Endothelial cell of umbilical vein (primary cell): Measurements from ENCODE around the gene SIPA1L3. TPM values are rescaled to one million over a fixed set of nuclear protein-coding genes. Genes with fewer than 3 reads are reported as not detected.

Experiments used
- BruUV-seq: library from RNA; stranded (reverse); fragments of 400-500 nt; replicated peaks from 2 replicates; lab custom pipeline; 2021; lab: Mats Ljungman, UMichigan
- CTCF ChIA-PET: fragments of 300-600, 350-600 bp; sonication (Branson Sonifier 250); formaldehyde crosslinking; loops from one replicate; lab custom pipeline; 2021; ENCODE audit warnings: antibody characterized with exemption, inconsistent platforms; lab: Charles Lee
- POLR2A ChIA-PET: fragments of 300-600, 350-600 bp; sonication (Branson Sonifier 250); formaldehyde crosslinking; loops from one replicate; lab custom pipeline; 2021; ENCODE audit warnings: antibody characterized with exemption, inconsistent platforms; lab: Charles Lee
- DNase-seq: peaks from one replicate; pipeline ENCODE4 v3.0.0-alpha.2; 2011; ENCODE audit warnings: low read depth, low spot score
- FAIRE-seq: peaks from 2 replicates; lab custom pipeline; 2011; peaks lifted over from hg19 to GRCh38; lab: Jason Lieb, UNC
- H2AFZ ChIP-seq: 2 replicates; pipeline ENCODE4 v1.6.0; 2012; ENCODE audit warnings: low read depth, low read length, control low read depth, inconsistent platforms
- H3K27ac ChIP-seq: 2 replicates; pipeline ENCODE4 v1.5.1; 2011; ENCODE audit warnings: low read depth, mild to moderate bottlenecking, control low read depth, low read length, moderate library complexity; ENCODE audit not compliant: insufficient read depth
- H3K27me3 ChIP-seq, 2 experiments: 2 replicates each; pipeline versions ENCODE4 v1.6.0 to v1.6.1; 2011; ENCODE audit warnings: low read length in 2 of 2, mixed read lengths in 1 of 2; ENCODE audit not compliant: control insufficient read depth in 2 of 2, insufficient read depth in 2 of 2
- H3K36me3 ChIP-seq, 2 experiments: 2 replicates in 1 of 2; 3 replicates in 1 of 2; pipeline ENCODE4 v1.5.1; 2011; ENCODE audit warnings: low read length in 2 of 2, mild to moderate bottlenecking in 1 of 2, moderate library complexity in 1 of 2; ENCODE audit not compliant: control insufficient read depth in 2 of 2, insufficient read depth in 2 of 2; ENCODE audit errors: extremely low read depth in 1 of 2
- H3K4me1 ChIP-seq: 3 replicates; pipeline ENCODE4 v1.5.1; 2011; ENCODE audit warnings: mild to moderate bottlenecking, low read length; ENCODE audit not compliant: control insufficient read depth, insufficient read depth; ENCODE audit errors: extremely low read depth
- H3K4me2 ChIP-seq: 2 replicates; pipeline ENCODE4 v1.6.1; 2011; ENCODE audit warnings: low read length, control low read depth, mixed read lengths; ENCODE audit not compliant: insufficient read depth
- H3K4me3 ChIP-seq, 3 experiments: fragments of 200-600 bp in 1 of 3; sonication (generic), shearing (Covaris generic) in 1 of 3; replicated peaks in 1 of 3; 2 replicates each; pipeline ENCODE4 v1.5.1; 2011 to 2016; ENCODE audit warnings: control low read depth in 3 of 3, low read length in 3 of 3, mild to moderate bottlenecking in 2 of 3, inconsistent platforms in 1 of 3, low read depth in 1 of 3, moderate library complexity in 1 of 3; ENCODE audit not compliant: insufficient read depth in 1 of 3
- H3K79me2 ChIP-seq: 2 replicates; pipeline ENCODE4 v1.6.0; 2012; ENCODE audit warnings: low read length, inconsistent platforms; ENCODE audit not compliant: control insufficient read depth, insufficient read depth
- H3K9ac ChIP-seq: replicated peaks from 2 replicates; pipeline ENCODE3; 2011; ENCODE audit warnings: low read length, control low read depth; ENCODE audit not compliant: insufficient read depth; ENCODE audit errors: extremely low read depth
- H3K9me1 ChIP-seq: replicated peaks from 3 replicates; pipeline ENCODE4 v1.6.0; 2011; ENCODE audit warnings: mild to moderate bottlenecking, low read length; ENCODE audit not compliant: control insufficient read depth, insufficient read depth; ENCODE audit errors: extremely low read depth
- H3K9me3 ChIP-seq: replicated peaks from 2 replicates; pipeline ENCODE4 v1.5.1; 2012; ENCODE audit warnings: low read length, inconsistent platforms; ENCODE audit not compliant: control insufficient read depth, insufficient read depth
- H4K20me1 ChIP-seq: replicated peaks from 2 replicates; pipeline ENCODE3; 2011; ENCODE audit warnings: mild to moderate bottlenecking, low read length; ENCODE audit not compliant: control insufficient read depth, insufficient read depth; ENCODE audit errors: extremely low read depth
- EZH2 ChIP-seq: IDR thresholded peaks from 2 replicates; pipeline ENCODE4 v1.6.1; 2012; ENCODE audit warnings: borderline replicate concordance, low read depth, mild to moderate bottlenecking, moderate library complexity, low read length, inconsistent platforms; ENCODE audit not compliant: severe bottlenecking
- FOS ChIP-seq: IDR thresholded peaks from 2 replicates; pipeline ENCODE4 v1.6.1; 2011; ENCODE audit warnings: mild to moderate bottlenecking, low read length, moderate library complexity, borderline replicate concordance; ENCODE audit not compliant: insufficient read depth
- GATA2 ChIP-seq: IDR thresholded peaks from 2 replicates; pipeline ENCODE4 v1.7.0; 2011; ENCODE audit warnings: low read depth, mild to moderate bottlenecking, moderate library complexity, mixed read lengths, low read length; ENCODE audit not compliant: insufficient read length, insufficient read depth
- MYC ChIP-seq: IDR thresholded peaks from one replicate; pipeline ENCODE4 v1.6.1; 2011; ENCODE audit warnings: mild to moderate bottlenecking, low read depth, low read length
- POLR2A ChIP-seq: IDR thresholded peaks from 2 replicates; pipeline ENCODE4 v1.6.1; 2012; ENCODE audit warnings: low read depth, mild to moderate bottlenecking, control low read depth, low read length
- dilution Hi-C: fragments of 300-500 bp; cut with MboI; formaldehyde crosslinking; loops from one replicate; pipeline ENCODE4 v1.15.0; 2019; ENCODE audit warnings: low sequenced_read_pairs; ENCODE audit not compliant: extremely low pct_ligation_motif_present
- intact Hi-C: fragments of 100-400 bp; cut with micrococcal nuclease; formaldehyde crosslinking; loops from one replicate; pipeline ENCODE4 v1.10.0; 2022
- polyA plus RNA-seq, 4 experiments: library from polyadenylated mRNA; depleted of rRNA in 3 of 4; stranded (reverse) in 3 of 4; unstranded in 1 of 4; fragments of >200 nt; gene quantifications; 2 replicates each; pipeline versions ENCODE4 v1.2.1 to v1.2.3, GENCODE V29; 2011 to 2012; ENCODE audit warnings: missing spikeins in 1 of 4
- total RNA-seq: library from RNA; stranded (reverse); gene quantifications from 2 replicates; pipeline ENCODE4 v1.2.3, GENCODE V29; 2021
- TF ChIP-seq, protein P1 (sequence below): IDR thresholded peaks from 2 replicates; pipeline ENCODE4 v1.6.1; 2011; ENCODE audit not compliant: insufficient read depth, insufficient read length
- TF ChIP-seq, protein P2 (sequence below), 2 donors: IDR thresholded peaks; 1 replicate in 1 of 2; 2 replicates in 1 of 2; pipeline ENCODE4 v1.5.1; 2011; ENCODE audit warnings: low read length in 2 of 2, mild to moderate bottlenecking in 2 of 2, moderate library complexity in 2 of 2, control low read depth in 1 of 2, inconsistent platforms in 1 of 2, low read depth in 1 of 2; ENCODE audit not compliant: insufficient read depth in 1 of 2; ENCODE audit errors: extremely low read depth in 1 of 2

The SIPA1L3 gene
- total and polyA plus RNA-seq, 2 donors (not counting 3 experiments of a cell fraction or from before 2014, with no cell fraction given) = 14.2 to 47.2 TPM

DNA sequence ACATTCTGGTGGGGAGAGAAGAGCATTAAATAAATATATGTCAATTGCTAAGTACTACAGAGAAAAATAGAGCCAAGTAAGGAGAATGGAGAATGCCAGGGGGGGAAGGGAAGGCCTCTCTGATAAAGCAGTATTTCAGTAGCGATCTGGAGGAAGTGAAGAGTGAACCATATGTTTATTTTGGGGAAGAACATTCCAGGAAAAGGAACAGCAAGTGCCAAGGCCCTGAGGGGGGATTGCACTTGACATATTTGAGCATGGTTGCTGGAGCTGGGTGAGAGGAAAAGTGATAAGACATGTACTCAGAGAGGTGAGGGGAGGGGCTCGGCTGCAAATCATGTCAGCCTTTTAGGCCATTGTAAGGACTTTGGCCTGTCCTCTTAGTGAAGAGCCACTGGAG, 31.0 kb upstream of the SIPA1L3 start:
- H3K36me3 ChIP-seq = no peaks in the 10 kb centered on the region
- H3K27me3 ChIP-seq = no peaks in the 10 kb centered on the region
- H3K27ac ChIP-seq = no peak overlapping the region
- dilution Hi-C loops (no loop called here), intact Hi-C loops (no loop called here)
- ChIA-PET POLR2A (no interaction called here), CTCF (no interaction called here)
- no TSS peak for BruUV-seq
- no peak for FAIRE-seq
- H3K4me1 ChIP-seq = no peaks in the 10 kb centered on the region
- H2AFZ ChIP-seq = no peak overlapping the region
- no peak overlapping the region for H3K4me3 ChIP-seq
- no peaks in the 10 kb centered on the region for H3K9me1 ChIP-seq
- no peak overlapping the region for H3K9ac ChIP-seq
- TF ChIP-seq EZH2 (no peak), FOS (no peak), POLR2A (no peak), MYC (no peak), GATA2 (no peak)
- TF ChIP-seq, protein P1, sequence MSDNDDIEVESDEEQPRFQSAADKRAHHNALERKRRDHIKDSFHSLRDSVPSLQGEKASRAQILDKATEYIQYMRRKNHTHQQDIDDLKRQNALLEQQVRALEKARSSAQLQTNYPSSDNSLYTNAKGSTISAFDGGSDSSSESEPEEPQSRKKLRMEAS = no peak
- TF ChIP-seq, protein P2, sequence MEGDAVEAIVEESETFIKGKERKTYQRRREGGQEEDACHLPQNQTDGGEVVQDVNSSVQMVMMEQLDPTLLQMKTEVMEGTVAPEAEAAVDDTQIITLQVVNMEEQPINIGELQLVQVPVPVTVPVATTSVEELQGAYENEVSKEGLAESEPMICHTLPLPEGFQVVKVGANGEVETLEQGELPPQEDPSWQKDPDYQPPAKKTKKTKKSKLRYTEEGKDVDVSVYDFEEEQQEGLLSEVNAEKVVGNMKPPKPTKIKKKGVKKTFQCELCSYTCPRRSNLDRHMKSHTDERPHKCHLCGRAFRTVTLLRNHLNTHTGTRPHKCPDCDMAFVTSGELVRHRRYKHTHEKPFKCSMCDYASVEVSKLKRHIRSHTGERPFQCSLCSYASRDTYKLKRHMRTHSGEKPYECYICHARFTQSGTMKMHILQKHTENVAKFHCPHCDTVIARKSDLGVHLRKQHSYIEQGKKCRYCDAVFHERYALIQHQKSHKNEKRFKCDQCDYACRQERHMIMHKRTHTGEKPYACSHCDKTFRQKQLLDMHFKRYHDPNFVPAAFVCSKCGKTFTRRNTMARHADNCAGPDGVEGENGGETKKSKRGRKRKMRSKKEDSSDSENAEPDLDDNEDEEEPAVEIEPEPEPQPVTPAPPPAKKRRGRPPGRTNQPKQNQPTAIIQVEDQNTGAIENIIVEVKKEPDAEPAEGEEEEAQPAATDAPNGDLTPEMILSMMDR (IDR thresholded peaks at IDR 0.05; ENCODE audit: extremely low read depth in 1 of 2, insufficient read depth in 1 of 2, low read depth in 1 of 2, low read length in 2 of 2) = no peak
- H3K4me2 ChIP-seq = no peak overlapping the region
- no peak for DNase-seq
- no peaks in the 10 kb centered on the region for H4K20me1 ChIP-seq
- no peaks in the 10 kb centered on the region for H3K9me3 ChIP-seq
- no peaks in the 10 kb centered on the region for H3K79me2 ChIP-seq
